ENCODE data around the gene TMEM187. TPM values are rescaled to one million over a fixed set of nuclear protein-coding genes. Genes with fewer than 3 reads are reported as not detected.

The TMEM187 gene
- total RNA-seq, 4 donors from 2014 or later = 1.5 to 9.5 (median 5.4) TPM

- peak overlapping the region; percentile 50 to 89 (median 86) for H3K27ac ChIP-seq
- peaks cover 0 to 31% of the 10 kb centered on the region in 2 donors for H3K36me3 ChIP-seq
Measured at GRCh38 chrX:153947009-153947769, 25.4 kb upstream of the TMEM187 start.

GRCh38 chrX:153948002-153948466 is 24.5 kb upstream of the TMEM187 start:
- WGBS, 2 donors (ENCODE audit: low coverage in 1 of 2) = no CpG with 5 or more reads among the region's 10 CpGs
- H3K27me3 ChIP-seq = no peaks in the 10 kb centered on the region
- H3K36me3 ChIP-seq = peaks cover 0 to 37% of the 10 kb centered on the region in 2 donors
- H3K27ac ChIP-seq = peak overlapping the region; percentile 50 to 89 (median 86)
- TF ChIP-seq CTCF (IDR thresholded peaks at IDR 0.05) (no peak), POLR2AphosphoS5 (IDR thresholded peaks at IDR 0.05) (no peak), EP300 (IDR thresholded peaks at IDR 0.05) (no peak), POLR2A (IDR thresholded peaks at IDR 0.05) (no peak)
- no peak overlapping the region for H3K4me3 ChIP-seq
- peaks cover 0 to 69% (median 0%) of the 10 kb centered on the region in 3 donors for H3K4me1 ChIP-seq
- H3K9me3 ChIP-seq = no peaks in the 10 kb centered on the region
- peak; percentile 19 for ATAC-seq

More at GRCh38 chrX:153947009-153947769, 25.4 kb upstream of the TMEM187 start:
- TF ChIP-seq CTCF (IDR thresholded peaks at IDR 0.05) = peak in 3 of 4 experiments; percentile 73 to 87 (median 79)
- no peak for TF ChIP-seq POLR2A (IDR thresholded peaks at IDR 0.05)
- Histone ChIP-seq H3K9me3 (no peaks in the 10 kb centered on the region), H3K27me3 (no peaks in the 10 kb centered on the region), H3K4me1 (peaks cover 0 to 61% (median 0%) of the 10 kb centered on the region in 3 donors), H3K4me3 (no peak overlapping the region)
- WGBS, 2 donors (ENCODE audit: low coverage in 1 of 2) = 0 to 45% methylated on average over 2 to 10 of the region's 19 CpGs
- ATAC-seq = peak; percentile 77

- Histone ChIP-seq H3K4me3 (no peak overlapping the region), H3K4me1 (peaks cover 0 to 74% (median 0%) of the 10 kb centered on the region in 3 donors), H3K27ac (peak overlapping the region; percentile 39 to 89 (median 86)), H3K36me3 (peaks cover 0 to 43% of the 10 kb centered on the region in 2 donors), H3K27me3 (no peaks in the 10 kb centered on the region), H3K9me3 (no peaks in the 10 kb centered on the region)
- TF ChIP-seq CTCF (IDR thresholded peaks at IDR 0.05) (no peak), EP300 (IDR thresholded peaks at IDR 0.05) (no peak), POLR2AphosphoS5 (IDR thresholded peaks at IDR 0.05) (no peak)
- no peak for ATAC-seq
- WGBS, 2 donors (ENCODE audit: low coverage in 1 of 2) = 73% methylated on average over 3 of the region's 30 CpGs; no CpG with 5 or more reads in 1 of the 2 donors
Measured at GRCh38 chrX:153948847-153949805, 23.4 kb upstream of the TMEM187 start.

- no peaks in the 10 kb centered on the region for H3K9me3 ChIP-seq
- WGBS, 2 donors (ENCODE audit: low coverage in 1 of 2) = 90% methylated on average over 2 of the region's 19 CpGs; no CpG with 5 or more reads in 1 of the 2 donors
- no peak overlapping the region for H3K4me3 ChIP-seq
- peaks cover 0 to 52% of the 10 kb centered on the region in 2 donors for H3K36me3 ChIP-seq
- H3K4me1 ChIP-seq = peaks cover 0 to 83% (median 0%) of the 10 kb centered on the region in 3 donors
- no peaks in the 10 kb centered on the region for H3K27me3 ChIP-seq
- TF ChIP-seq CTCF (IDR thresholded peaks at IDR 0.05) (no peak), POLR2A (IDR thresholded peaks at IDR 0.05) (no peak), POLR2AphosphoS5 (IDR thresholded peaks at IDR 0.05) (no peak)
- no peak for ATAC-seq
- H3K27ac ChIP-seq = peak overlapping the region in 3 of 4 donors; percentile 86 to 89 (median 87)
Measured at GRCh38 chrX:153950127-153950526, 22.4 kb upstream of the TMEM187 start.
